Fibroblast of lung (primary cell): Measurements from ENCODE around the gene NOX3.
"Not testable (repeated sequence)": the region's sequence is repeated elsewhere in the genome, so short reads cannot be mapped to it uniquely, and the experiment has no call there.

Experiments
- CTCF ChIP-seq, 2 donors: IDR thresholded peaks in 1 of 2; conservative IDR thresholded peaks in 1 of 2; 1 replicate in 1 of 2; 2 replicates in 1 of 2; pipeline ENCODE4 v1.5.1; 2011 to 2012; ENCODE audit warnings: low read length in 2 of 2, control low read depth in 1 of 2, inconsistent platforms in 1 of 2, low read depth in 1 of 2, mild to moderate bottlenecking in 1 of 2
- EZH2 ChIP-seq: IDR thresholded peaks from 2 replicates; pipeline ENCODE4 v1.5.1; 2012; ENCODE audit warnings: low read length, control low read depth, mild to moderate bottlenecking; ENCODE audit errors: missing control alignments

GRCh38 chr6:155364021-155364420 is 91.6 kb downstream of the NOX3 start:
- TF ChIP-seq CTCF (conservative IDR thresholded peaks at IDR 0.05 in 1 of 2, IDR thresholded peaks at IDR 0.05 in 1 of 2; ENCODE audit: low read depth in 1 of 2, low read length in 2 of 2); EZH2: not testable (repeated sequence)
